Germinal center (tissue), 1 donor: Measurements from ENCODE around the gene TMED1.

Experiments used
- DNase-seq: peaks from one replicate; pipeline ENCODE4 v3.0.0; 2012; ENCODE audit warnings: mixed read lengths, low spot score

TMED1 gene

DNA sequence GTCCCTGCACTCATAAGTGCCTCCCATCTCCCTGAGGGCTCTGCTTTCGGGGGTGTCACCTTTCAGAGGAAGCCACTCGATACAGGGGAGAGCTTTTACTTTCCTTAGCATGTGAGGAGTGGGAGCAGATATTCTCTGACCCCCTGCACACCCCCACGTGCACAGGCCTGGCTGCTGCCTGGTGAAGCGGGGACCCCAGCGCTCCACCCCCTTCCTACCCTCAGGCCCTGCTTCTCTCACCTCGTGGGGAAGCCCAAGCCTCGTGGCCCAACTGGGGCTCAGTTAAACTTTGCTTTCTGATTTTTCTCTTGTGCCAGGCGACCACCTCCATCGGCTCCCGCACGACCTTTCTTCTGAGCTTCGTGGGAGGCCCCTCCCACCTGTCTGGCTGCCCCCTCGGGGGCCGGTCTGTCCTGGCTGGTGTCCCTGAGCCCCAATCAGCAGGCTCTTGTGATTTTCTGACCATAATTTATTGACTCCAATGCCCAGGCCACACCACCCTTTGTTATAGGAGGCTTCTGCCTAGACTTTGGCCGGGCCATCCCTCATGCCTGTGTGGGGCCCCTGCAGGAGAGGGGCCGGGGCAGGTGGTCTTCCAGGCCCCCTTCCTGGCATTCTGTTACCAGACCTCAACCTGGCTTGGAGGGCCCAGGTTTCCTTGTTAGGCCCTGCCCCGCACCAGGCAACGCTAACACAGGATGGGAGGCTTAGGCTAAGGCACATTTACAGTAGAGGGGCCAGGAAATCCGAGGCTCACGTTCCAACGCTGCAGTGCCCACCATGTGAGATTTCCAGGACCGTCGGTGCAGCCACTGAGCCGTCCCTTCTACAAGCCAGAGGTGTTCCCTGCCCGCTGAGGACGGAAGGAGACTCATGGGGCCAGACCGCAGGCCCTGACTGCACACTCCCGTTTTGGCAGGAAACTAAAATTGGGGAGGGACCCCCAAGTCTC lies 3.7 kb downstream of the TMED1 start:
- DNase-seq: no peak

DNA sequence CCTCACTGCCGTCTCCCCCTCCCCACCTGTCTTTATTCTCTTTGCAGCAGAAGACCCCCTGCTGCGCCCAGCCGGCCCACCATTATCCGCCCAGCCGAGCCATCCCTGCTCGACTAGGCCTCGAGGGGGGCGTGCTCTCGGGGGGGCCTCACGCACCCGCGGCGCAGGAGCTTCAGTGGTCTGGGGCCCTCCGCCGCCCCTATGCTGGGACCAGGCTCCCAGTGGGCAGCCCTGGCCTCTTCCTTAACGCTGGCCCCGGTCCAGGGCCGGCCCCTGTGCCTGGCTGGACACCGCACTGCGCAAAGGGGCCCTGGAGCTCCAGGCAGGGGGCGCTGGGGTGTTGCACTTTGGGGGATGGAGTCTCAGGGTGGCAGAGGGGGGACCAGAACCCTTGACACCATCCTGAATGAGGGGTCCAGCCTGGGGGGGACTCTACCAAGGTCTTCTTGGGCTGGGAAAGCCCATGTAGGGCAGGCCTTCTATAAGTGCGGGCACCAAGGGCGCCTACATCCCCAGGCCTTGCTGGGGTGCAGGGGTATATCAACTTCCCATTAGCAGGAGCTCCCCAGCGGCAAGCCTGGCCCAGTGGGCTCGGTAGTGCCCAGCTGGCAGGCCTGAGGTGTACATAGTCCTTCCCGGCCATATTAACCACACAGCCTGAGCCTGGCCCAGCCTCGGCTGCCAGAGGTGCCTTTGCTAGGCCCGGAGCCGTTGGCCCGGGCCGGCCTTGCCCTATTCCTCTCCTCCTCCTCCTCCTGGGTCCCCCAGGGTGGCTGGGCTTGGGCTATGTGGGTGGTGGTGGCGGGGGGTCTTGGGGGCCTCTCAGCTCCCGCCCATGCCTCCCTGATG lies 4.9 kb downstream of the TMED1 start:
- no peak for DNase-seq

DNA sequence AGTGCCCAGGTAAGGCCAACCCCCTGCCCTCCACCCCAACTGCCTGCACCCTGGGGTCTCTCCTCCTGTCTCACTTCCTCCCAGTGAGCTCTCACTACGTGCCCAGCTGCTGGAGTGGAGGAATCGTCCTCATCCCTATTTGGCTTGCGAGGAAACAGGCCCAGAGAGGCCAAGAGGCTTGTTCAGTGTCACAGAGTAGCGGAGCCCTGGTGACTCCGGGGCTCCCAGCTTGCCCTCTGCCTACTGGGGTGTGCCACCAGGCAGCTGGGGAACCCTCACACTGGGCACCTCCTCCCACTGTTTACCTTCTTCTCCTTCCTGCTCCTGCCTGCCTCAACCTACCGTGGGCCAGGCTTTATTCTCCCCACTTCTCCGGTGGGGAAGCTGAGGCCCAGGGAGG lies 5.6 kb downstream of the TMED1 start:
- no peak for DNase-seq

DNA sequence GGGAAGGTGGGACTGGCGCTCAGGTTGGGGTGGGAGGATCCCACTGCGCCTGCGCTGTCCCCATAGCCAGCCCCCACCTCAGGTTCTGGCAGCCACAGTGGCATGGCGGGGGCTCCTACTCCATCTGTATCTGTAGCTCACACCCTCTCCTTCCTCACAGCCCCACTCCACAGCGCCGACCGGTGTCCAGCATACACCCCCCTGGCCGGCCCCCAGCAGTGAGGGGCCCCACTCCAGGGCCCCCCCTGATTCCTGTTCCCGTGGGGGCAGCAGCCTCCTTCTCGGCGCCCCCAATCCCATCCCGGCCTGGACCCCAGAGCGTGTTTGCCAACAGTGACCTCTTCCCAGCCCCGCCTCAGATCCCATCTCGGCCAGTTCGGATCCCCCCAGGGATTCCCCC lies 6.0 kb downstream of the TMED1 start:
- no peak for DNase-seq

DNA sequence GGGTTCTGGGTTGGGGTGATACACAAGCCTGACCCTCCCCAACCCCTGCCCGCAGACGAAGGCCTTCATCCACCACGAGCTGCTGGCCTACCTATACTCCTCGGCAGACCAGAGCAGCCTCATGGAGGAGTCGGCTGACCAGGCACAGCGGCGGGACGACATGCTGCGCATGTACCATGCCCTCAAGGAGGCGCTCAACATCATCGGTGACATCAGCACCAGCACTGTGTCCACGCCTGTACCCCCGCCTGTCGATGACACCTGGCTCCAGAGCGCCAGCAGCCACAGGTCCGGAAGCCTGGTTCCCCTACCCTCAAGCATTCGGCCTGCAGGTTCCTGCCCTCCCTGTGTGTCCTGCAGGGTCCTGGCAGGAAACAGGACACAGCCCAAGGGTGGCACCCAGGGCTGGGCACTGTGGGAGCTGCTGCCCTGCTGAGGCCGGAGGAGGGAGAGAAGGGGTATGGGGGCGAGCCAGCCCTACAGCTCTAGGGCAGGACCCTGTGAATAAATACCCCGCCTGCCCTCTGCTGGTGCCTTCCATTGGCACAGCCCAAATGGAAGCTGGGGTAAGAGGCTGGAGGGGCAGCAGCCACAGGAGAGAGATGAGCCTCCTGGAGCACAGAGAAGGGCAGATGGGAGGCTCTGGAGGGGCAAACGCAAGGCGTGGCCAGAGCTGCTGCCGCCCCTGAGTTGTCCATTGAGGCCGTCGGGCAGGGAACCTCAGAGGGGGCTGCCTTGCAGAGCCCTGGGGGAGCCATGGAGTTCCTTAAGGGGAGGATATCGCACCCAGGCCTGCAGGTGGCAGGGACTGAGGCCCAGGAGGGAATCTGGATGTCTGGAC lies 6.8 kb downstream of the TMED1 start:
- no peak for DNase-seq

DNA sequence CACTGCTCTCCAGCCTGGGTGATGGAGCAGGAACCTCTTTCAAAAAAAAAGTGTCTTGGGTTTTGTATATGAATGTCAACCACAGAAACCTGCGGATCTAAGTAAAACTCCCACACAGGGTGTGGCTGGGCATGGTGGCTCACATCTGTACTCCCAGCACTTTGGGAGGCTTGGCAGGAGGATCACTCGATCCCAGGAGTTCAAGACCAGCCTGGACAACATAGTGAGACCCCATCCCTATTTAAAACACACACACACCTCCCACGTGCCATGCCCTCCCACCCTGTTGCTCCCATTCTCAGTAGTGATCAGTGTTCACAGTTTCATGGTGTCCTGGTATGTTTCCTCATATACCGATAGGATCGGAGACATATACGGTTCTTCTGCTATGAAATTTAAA lies 9.2 kb downstream of the TMED1 start:
- DNase-seq: no peak

DNA sequence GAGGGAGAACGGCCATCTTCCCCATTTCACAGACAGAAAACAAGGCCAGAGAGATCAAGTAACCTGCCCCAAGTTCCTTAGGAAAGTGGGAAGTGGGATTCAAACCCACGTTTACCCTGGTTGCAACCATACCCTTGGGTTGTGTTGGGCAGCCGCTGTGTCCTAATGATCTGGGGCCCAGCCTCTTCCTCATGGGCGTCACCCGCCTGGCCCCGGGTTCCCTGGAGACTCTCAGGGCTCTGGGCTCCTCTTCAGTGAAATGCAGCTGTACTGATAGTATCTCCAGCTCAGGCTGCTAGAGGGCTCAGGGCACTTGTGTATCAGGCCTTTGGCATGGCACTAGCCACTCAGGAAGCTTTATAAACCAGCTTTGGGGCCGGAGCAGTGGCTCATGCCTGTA lies 9.8 kb downstream of the TMED1 start:
- no peak for DNase-seq

DNA sequence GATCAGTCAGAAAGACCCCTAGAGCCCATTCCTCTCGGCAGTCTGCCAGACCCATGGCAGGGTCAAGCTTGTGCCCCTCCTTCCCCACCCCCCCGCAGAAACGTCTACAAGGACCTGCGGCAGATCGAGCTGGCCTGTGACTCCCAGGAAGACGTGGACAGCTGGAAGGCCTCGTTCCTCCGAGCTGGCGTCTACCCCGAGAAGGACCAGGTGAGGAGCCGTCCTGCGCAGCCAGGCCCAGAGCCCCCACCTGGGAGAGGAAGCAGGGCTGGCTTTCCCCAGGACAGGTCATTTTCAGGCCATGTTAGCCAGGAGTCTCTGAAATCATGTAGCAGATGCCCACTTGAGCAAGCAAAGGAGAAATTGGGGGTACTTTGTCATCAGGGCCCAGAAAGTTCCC lies 12.3 kb downstream of the TMED1 start:
- no peak for DNase-seq

DNA sequence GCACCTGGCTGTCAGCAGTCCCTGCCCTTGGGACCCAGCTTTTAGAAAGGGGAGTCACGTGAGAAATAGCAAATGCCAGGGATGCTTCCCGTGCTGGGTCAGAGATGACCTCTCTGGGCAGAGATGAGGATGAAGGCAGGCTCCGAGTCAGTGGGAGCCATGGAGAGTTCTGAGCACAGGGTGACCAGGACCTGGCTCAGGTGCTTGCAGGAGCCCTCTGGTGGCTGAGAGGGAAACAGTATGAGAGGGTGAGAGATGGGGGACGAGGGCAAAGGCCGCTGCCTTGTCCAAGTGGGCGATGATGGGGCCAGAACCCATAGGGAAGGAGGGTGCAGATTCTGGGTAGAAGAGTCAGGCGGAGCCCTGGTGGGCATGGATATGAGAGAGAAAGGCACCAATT lies 15.8 kb downstream of the TMED1 start:
- no peak for DNase-seq

DNA sequence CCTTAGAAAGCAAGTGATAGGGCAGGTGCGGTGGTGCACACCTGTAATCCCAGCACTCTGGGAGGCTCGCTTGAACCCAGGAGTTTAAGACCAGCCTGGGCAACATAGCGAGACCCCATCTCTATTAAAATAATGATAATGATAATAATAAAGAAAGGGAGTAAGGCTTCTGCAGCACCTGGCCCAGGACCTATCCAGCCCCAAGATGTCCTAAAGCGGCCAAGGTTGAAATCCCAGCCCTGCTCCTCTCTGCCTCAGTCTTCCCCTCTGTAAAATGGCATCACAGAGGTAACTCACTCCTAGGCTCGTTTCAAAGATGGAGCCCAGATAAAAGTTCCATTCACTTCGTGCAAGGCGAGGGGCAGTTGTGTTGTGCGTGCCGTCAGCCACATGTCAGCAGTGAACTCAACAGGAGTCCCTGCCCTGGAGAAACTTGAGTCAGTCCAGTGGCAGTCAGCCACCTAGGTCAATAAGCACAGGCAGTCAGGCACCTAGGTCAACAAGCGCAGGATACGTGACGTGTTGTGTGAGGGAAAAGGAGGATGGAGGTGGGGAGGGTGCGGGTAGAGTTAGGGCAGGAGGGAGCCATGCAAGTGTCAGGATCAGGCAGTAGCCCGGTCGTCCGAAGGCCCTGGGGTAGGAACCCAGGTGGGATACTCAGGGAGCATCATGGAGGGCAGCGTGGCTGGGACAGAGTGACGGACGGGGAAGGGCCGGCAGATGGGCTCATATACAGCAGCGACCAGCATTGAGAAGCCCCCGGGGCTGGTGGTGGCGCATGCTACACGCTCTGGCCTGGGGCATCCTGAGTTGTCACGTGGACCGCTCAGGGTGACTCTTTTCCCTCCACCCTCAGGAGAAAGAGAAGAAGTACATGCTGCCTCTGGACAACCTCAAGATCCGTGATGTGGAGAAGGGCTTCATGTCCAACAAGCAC lies 16.6 kb downstream of the TMED1 start:
- no peak for DNase-seq

DNA sequence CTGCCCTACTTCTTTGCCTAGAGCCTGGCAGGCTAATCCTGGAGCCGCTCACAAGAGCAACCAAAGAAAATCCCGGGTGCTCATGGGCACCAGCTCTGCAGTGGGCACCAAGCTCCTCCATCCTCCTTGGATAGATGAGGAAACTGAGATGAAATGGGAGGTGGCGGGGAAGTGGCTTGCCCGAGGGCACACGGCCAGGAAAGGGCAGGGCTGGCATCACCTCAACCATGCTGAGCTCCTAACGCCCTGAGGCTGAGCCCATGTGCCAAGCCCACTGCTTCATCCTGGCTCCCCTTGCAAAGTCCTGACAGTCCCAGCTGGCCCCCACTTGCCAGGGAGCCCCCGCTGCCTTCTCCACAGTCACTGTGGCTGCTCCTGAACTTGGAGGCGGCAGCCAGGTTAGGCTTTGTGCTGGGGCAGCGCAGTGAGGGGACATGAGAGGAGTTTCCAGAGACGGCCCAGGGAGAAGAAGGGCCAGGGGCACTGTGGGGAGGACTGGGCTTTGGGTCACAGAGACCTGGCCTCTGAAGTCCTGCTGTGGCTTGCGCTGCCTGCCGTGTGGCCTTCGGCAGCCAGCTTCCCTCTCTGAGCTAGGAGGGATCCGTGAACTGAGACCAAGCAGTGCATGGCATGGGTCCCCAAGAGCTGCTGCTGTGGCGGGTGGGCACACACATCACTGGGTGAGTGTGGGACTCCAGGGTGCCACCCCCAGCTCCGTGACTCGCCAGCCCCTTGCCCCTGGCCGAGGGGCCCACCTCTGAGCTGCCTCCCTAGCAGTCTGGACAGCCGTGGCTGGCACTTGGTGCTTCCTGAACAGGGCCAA lies 17.5 kb downstream of the TMED1 start:
- DNase-seq: no peak

DNA sequence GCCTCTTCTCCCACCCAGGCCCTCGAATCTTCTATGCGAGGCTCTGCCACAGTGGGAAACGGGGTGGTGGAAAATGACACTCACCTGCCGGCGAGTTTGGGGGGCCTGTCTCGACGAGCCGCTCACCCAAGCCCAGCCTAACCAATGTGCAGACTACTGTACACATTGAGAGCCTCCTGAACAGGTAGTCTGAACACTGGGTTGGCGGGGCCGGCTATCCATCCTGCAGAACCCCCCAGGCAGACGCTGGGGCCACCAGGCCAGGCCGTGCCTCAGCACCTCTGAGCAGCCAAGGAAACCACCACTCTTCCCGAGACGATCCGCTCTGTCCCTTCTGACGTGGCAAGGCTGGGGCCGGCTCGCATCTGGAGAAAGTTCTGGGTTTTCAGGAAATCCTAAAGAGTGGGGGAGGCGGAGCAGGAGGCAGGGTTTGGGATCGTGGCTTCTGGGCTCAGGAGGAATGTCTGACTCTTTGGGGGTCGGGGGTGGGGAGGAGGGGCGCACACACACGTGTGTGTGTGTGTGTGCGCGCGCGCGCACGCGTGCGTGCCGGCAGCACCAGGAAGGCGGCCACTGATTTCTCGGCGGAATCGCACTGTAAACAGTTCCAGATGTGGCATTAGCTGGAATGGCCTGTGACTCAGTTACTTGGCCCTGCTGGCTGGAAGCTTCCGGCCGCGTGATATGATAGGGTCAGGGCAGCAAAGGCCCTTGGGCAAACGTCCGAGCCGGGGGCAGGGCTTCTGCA lies 18.5 kb downstream of the TMED1 start:
- DNase-seq: no peak

DNA sequence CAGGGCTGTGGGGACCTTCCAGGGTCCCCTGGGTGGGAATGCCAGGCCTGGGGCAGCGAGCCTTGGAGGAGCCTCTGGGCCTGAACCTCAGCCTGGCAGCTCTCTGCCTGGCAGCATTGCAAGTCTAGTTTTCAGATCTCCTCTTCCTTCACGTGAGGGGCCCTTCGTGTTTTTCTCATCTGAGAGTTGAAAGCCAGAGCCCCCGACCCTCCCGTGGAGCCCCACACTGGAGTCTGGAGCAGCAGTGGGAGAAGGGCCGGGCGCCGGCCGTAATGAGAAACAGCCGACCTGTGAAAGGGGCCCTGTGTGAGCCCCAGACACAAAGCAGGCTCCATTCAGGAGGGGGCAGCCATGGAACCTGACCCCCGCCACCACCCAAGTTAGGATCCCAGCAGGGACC lies 19.3 kb downstream of the TMED1 start:
- no peak for DNase-seq

DNA sequence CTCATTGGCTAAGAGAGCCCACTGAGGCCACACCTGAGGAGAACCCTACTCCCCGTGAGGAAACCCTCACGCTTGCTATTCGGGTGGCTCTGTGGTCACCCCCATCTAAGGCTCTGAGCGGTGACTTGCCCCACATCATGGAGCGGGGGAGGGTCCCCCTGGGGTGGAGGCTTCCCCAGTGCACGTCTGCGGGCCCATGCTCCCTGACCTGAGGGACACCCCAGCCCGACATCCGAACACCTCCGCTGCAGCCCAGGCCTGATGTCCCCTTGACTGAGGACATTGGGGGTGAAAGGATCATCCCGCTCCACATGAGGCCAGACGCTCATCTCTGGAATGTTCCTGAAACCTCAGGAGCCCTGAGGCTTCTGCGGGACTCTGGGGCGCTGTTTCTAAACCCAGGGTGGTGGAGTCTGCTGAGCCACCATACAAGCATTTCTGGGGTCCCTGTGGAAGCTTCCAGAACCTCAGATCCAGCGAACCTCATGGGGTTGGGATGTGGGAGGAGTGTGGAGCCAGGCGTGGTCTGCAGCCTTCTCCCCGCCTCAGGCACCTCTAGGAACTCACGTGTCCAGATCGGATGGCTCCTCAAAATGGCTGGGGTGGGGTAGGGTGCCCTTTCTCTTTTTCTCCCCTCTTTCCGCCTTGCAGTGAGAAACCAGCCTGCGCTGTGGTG lies 19.9 kb downstream of the TMED1 start:
- no peak for DNase-seq

DNA sequence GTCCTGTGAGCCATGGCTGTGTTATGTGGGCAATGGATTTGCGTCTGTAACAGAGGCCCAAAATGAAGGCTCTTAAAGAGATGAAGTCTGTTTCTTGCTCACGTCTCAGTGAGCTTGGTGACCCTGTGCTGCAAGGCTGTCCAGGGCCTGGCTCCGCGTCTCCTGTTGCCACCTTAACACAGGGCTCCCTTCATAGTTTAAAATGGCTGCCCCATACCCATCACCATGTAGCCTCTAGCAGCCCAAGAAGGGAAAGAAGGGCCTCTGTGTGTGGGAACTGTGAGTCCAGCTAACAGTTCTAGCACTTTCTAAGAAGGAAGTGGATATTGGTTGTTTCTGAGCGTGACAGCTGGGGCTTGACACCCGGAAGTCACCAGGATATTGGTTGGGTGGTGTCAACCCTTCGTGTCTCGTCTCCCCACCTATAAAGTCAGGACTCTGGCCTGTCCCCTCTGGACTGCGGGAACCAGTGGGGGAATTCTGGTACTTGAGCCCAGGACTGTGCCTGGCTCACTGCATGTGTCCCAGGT lies 20.9 kb downstream of the TMED1 start:
- DNase-seq: no peak

DNA sequence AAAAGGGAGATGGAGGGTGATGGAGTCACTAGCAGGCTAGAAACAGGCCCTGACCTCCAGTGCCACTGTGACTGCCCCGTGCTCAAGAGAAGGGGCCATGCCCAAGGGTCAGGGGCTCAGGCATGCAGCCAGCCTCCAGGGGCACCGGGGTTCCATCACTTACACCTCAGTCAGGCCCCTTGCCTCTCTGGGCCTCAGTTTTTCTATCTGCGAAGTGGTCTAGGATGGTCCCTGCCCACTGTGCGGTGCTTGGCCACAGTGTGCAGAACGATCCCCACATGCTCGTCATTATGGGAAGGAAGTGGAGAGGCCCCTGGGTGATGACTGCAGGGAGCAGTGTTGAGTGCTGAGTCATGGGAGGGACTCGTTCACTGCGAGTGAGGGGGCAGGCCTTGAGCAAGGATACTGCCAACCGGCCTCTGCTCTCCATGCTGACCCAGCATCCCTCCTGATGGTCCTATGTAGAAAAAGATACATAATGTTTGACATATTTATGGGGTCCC lies 23.1 kb downstream of the TMED1 start:
- no peak for DNase-seq

DNA sequence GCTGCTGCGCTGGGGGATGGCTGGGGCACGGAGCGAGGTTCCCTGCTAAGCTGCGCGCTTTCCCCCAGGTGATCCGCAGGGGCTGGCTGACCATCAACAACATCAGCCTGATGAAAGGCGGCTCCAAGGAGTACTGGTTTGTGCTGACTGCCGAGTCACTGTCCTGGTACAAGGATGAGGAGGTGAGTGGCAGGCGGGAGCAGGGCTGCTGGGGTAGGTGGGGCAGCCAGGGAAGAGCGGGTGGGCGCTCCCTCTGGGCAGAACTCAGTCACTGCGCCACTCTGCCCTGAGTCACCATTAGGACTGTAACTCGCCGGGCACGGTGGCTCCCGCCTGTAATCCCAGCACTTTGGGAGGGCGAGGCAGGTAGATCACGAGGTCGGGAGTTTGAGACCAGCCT lies 23.8 kb downstream of the TMED1 start:
- DNase-seq: no peak

DNA sequence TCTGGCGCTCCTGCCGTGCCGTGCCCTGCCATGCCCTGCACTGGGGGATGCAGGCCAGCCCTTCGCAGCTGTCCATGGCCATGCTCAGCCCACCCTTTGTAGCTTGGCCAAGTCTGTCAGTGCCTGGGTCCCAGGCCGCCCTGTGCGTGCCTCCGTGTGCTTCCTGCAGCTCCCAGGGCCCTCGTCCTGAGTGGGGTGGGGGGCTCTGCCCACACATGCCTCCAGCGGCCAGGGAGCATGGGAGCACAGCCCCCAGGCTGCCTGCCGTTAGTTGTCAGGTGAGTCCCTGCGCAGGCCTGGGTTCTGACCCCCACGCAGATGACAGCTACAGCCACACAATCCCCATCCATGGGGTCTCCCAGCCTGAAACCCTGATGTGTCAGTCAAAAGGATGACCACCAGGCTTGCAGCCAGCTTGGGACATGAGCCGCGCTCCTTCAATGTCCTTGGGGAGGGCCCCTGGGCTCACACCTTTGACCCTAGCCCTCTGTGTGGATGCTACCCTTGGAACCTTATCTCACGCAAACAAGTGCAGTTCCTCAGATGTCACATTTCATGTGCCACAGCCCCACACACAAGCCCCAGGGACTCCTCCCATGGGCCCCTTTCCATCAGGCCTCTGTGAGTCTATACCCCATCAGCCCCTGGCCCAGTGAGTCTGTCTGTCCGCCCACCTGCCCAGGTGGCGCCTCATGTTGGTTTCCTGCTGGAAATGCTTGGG lies 24.5 kb downstream of the TMED1 start:
- no peak for DNase-seq
